Endothelial cell of umbilical vein (primary cell): ENCODE results near the gene SELENOO. TPM values are rescaled to one million over a fixed set of nuclear protein-coding genes. Genes with fewer than 3 reads are reported as not detected.
"Not testable (repeated sequence)": the region's sequence is repeated elsewhere in the genome, so short reads cannot be mapped to it uniquely, and the experiment has no call there.

ENCODE experiments used
- BruUV-seq: library from RNA; stranded (reverse); fragments of 400-500 nt; replicated peaks from 2 replicates; lab custom pipeline; 2021; lab: Mats Ljungman, UMichigan
- CTCF ChIA-PET: fragments of 300-600, 350-600 bp; sonication (Branson Sonifier 250); formaldehyde crosslinking; loops from one replicate; lab custom pipeline; 2021; ENCODE audit warnings: antibody characterized with exemption, inconsistent platforms; lab: Charles Lee
- POLR2A ChIA-PET: fragments of 300-600, 350-600 bp; sonication (Branson Sonifier 250); formaldehyde crosslinking; loops from one replicate; lab custom pipeline; 2021; ENCODE audit warnings: antibody characterized with exemption, inconsistent platforms; lab: Charles Lee
- DNase-seq: peaks from one replicate; pipeline ENCODE4 v3.0.0-alpha.2; 2011; ENCODE audit warnings: low read depth, low spot score
- FAIRE-seq: peaks from 2 replicates; lab custom pipeline; 2011; peaks lifted over from hg19 to GRCh38; lab: Jason Lieb, UNC
- H2AFZ ChIP-seq: 2 replicates; pipeline ENCODE4 v1.6.0; 2012; ENCODE audit warnings: low read depth, low read length, control low read depth, inconsistent platforms
- H3K27ac ChIP-seq: 2 replicates; pipeline ENCODE4 v1.5.1; 2011; ENCODE audit warnings: low read depth, mild to moderate bottlenecking, control low read depth, low read length, moderate library complexity; ENCODE audit not compliant: insufficient read depth
- H3K27me3 ChIP-seq, 2 experiments: 2 replicates each; pipeline versions ENCODE4 v1.6.0 to v1.6.1; 2011; ENCODE audit warnings: low read length in 2 of 2, mixed read lengths in 1 of 2; ENCODE audit not compliant: control insufficient read depth in 2 of 2, insufficient read depth in 2 of 2
- H3K36me3 ChIP-seq, 2 experiments: 2 replicates in 1 of 2; 3 replicates in 1 of 2; pipeline ENCODE4 v1.5.1; 2011; ENCODE audit warnings: low read length in 2 of 2, mild to moderate bottlenecking in 1 of 2, moderate library complexity in 1 of 2; ENCODE audit not compliant: control insufficient read depth in 2 of 2, insufficient read depth in 2 of 2; ENCODE audit errors: extremely low read depth in 1 of 2
- H3K4me1 ChIP-seq: 3 replicates; pipeline ENCODE4 v1.5.1; 2011; ENCODE audit warnings: mild to moderate bottlenecking, low read length; ENCODE audit not compliant: control insufficient read depth, insufficient read depth; ENCODE audit errors: extremely low read depth
- H3K4me2 ChIP-seq: 2 replicates; pipeline ENCODE4 v1.6.1; 2011; ENCODE audit warnings: low read length, control low read depth, mixed read lengths; ENCODE audit not compliant: insufficient read depth
- H3K4me3 ChIP-seq, 3 experiments: fragments of 200-600 bp in 1 of 3; sonication (generic), shearing (Covaris generic) in 1 of 3; replicated peaks in 1 of 3; 2 replicates each; pipeline ENCODE4 v1.5.1; 2011 to 2016; ENCODE audit warnings: control low read depth in 3 of 3, low read length in 3 of 3, mild to moderate bottlenecking in 2 of 3, inconsistent platforms in 1 of 3, low read depth in 1 of 3, moderate library complexity in 1 of 3; ENCODE audit not compliant: insufficient read depth in 1 of 3
- H3K79me2 ChIP-seq: 2 replicates; pipeline ENCODE4 v1.6.0; 2012; ENCODE audit warnings: low read length, inconsistent platforms; ENCODE audit not compliant: control insufficient read depth, insufficient read depth
- H3K9ac ChIP-seq: replicated peaks from 2 replicates; pipeline ENCODE3; 2011; ENCODE audit warnings: low read length, control low read depth; ENCODE audit not compliant: insufficient read depth; ENCODE audit errors: extremely low read depth
- H3K9me1 ChIP-seq: replicated peaks from 3 replicates; pipeline ENCODE4 v1.6.0; 2011; ENCODE audit warnings: mild to moderate bottlenecking, low read length; ENCODE audit not compliant: control insufficient read depth, insufficient read depth; ENCODE audit errors: extremely low read depth
- H3K9me3 ChIP-seq: replicated peaks from 2 replicates; pipeline ENCODE4 v1.5.1; 2012; ENCODE audit warnings: low read length, inconsistent platforms; ENCODE audit not compliant: control insufficient read depth, insufficient read depth
- H4K20me1 ChIP-seq: replicated peaks from 2 replicates; pipeline ENCODE3; 2011; ENCODE audit warnings: mild to moderate bottlenecking, low read length; ENCODE audit not compliant: control insufficient read depth, insufficient read depth; ENCODE audit errors: extremely low read depth
- EZH2 ChIP-seq: IDR thresholded peaks from 2 replicates; pipeline ENCODE4 v1.6.1; 2012; ENCODE audit warnings: borderline replicate concordance, low read depth, mild to moderate bottlenecking, moderate library complexity, low read length, inconsistent platforms; ENCODE audit not compliant: severe bottlenecking
- FOS ChIP-seq: IDR thresholded peaks from 2 replicates; pipeline ENCODE4 v1.6.1; 2011; ENCODE audit warnings: mild to moderate bottlenecking, low read length, moderate library complexity, borderline replicate concordance; ENCODE audit not compliant: insufficient read depth
- GATA2 ChIP-seq: IDR thresholded peaks from 2 replicates; pipeline ENCODE4 v1.7.0; 2011; ENCODE audit warnings: low read depth, mild to moderate bottlenecking, moderate library complexity, mixed read lengths, low read length; ENCODE audit not compliant: insufficient read length, insufficient read depth
- JUN ChIP-seq: IDR thresholded peaks from 2 replicates; pipeline ENCODE4 v1.6.1; 2011; ENCODE audit warnings: borderline replicate concordance, low read depth; ENCODE audit not compliant: insufficient read length, insufficient read depth
- MYC ChIP-seq: IDR thresholded peaks from one replicate; pipeline ENCODE4 v1.6.1; 2011; ENCODE audit warnings: mild to moderate bottlenecking, low read depth, low read length
- POLR2A ChIP-seq: IDR thresholded peaks from 2 replicates; pipeline ENCODE4 v1.6.1; 2012; ENCODE audit warnings: low read depth, mild to moderate bottlenecking, control low read depth, low read length
- POLR2AphosphoS5 ChIP-seq: IDR thresholded peaks from 2 replicates; pipeline ENCODE4 v1.6.1; 2012; ENCODE audit warnings: low read depth, mild to moderate bottlenecking, control low read depth, low read length, moderate library complexity; ENCODE audit not compliant: insufficient read depth
- dilution Hi-C: fragments of 300-500 bp; cut with MboI; formaldehyde crosslinking; loops from one replicate; pipeline ENCODE4 v1.15.0; 2019; ENCODE audit warnings: low sequenced_read_pairs; ENCODE audit not compliant: extremely low pct_ligation_motif_present
- intact Hi-C: fragments of 100-400 bp; cut with micrococcal nuclease; formaldehyde crosslinking; loops from one replicate; pipeline ENCODE4 v1.10.0; 2022
- polyA plus RNA-seq, 4 experiments: library from polyadenylated mRNA; depleted of rRNA in 3 of 4; stranded (reverse) in 3 of 4; unstranded in 1 of 4; fragments of >200 nt; gene quantifications; 2 replicates each; pipeline versions ENCODE4 v1.2.1 to v1.2.3, GENCODE V29; 2011 to 2012; ENCODE audit warnings: missing spikeins in 1 of 4
- total RNA-seq: library from RNA; stranded (reverse); gene quantifications from 2 replicates; pipeline ENCODE4 v1.2.3, GENCODE V29; 2021
- TF ChIP-seq, protein P1 (sequence below): IDR thresholded peaks from 2 replicates; pipeline ENCODE4 v1.6.1; 2011; ENCODE audit not compliant: insufficient read depth, insufficient read length
- TF ChIP-seq, protein P2 (sequence below), 2 donors: IDR thresholded peaks; 1 replicate in 1 of 2; 2 replicates in 1 of 2; pipeline ENCODE4 v1.5.1; 2011; ENCODE audit warnings: low read length in 2 of 2, mild to moderate bottlenecking in 2 of 2, moderate library complexity in 2 of 2, control low read depth in 1 of 2, inconsistent platforms in 1 of 2, low read depth in 1 of 2; ENCODE audit not compliant: insufficient read depth in 1 of 2; ENCODE audit errors: extremely low read depth in 1 of 2

Gene SELENOO
- total and polyA plus RNA-seq, 2 donors (not counting 3 experiments of a cell fraction or from before 2014, with no cell fraction given): 24.1 to 37.5 TPM

DNA sequence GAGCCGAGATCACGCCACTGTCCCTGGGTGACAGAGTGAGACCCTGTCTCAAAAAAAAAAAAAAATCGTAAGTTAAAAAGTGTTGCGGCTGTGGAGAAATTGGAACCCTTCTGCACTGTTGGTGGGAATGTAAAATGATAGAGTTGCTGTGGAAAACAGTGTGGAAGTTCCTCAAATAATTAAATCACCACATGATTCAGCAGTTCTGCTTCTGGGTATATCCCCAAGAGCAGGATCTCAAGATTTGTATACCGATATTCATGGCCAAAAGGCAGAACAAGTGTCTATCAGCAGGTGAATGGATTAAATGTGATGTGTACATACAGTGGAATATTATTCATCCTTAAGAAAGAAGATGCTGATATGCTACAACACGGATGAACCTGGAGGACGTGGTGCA lies 3.8 kb downstream of the SELENOO start:
- no TSS peak for BruUV-seq
- POLR2A ChIA-PET: no interaction called here
- H3K27ac ChIP-seq: no peak overlapping the region
- CTCF ChIA-PET: no interaction called here
- H3K4me3 ChIP-seq: no peak overlapping the region
- DNase-seq (no peak), FAIRE-seq (no peak)
- H3K27me3 ChIP-seq: no peaks in the 10 kb centered on the region
- TF ChIP-seq GATA2 (no peak), MYC (no peak), POLR2A (no peak), EZH2 (no peak), JUN (no peak), FOS (no peak), POLR2AphosphoS5 (no peak)
- TF ChIP-seq, protein P1, sequence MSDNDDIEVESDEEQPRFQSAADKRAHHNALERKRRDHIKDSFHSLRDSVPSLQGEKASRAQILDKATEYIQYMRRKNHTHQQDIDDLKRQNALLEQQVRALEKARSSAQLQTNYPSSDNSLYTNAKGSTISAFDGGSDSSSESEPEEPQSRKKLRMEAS: no peak
- TF ChIP-seq, protein P2, sequence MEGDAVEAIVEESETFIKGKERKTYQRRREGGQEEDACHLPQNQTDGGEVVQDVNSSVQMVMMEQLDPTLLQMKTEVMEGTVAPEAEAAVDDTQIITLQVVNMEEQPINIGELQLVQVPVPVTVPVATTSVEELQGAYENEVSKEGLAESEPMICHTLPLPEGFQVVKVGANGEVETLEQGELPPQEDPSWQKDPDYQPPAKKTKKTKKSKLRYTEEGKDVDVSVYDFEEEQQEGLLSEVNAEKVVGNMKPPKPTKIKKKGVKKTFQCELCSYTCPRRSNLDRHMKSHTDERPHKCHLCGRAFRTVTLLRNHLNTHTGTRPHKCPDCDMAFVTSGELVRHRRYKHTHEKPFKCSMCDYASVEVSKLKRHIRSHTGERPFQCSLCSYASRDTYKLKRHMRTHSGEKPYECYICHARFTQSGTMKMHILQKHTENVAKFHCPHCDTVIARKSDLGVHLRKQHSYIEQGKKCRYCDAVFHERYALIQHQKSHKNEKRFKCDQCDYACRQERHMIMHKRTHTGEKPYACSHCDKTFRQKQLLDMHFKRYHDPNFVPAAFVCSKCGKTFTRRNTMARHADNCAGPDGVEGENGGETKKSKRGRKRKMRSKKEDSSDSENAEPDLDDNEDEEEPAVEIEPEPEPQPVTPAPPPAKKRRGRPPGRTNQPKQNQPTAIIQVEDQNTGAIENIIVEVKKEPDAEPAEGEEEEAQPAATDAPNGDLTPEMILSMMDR (IDR thresholded peaks at IDR 0.05; ENCODE audit: extremely low read depth in 1 of 2, insufficient read depth in 1 of 2, low read depth in 1 of 2, low read length in 2 of 2): no peak
- no peak overlapping the region for H3K9ac ChIP-seq
- H2AFZ ChIP-seq: no peak overlapping the region
- H3K4me1 ChIP-seq: peaks cover 29% of the 10 kb centered on the region
- peaks cover 2% of the 10 kb centered on the region in 2 experiments for H3K36me3 ChIP-seq
- no peaks in the 10 kb centered on the region for H4K20me1 ChIP-seq
- H3K9me1 ChIP-seq: no peaks in the 10 kb centered on the region
- no peaks in the 10 kb centered on the region for H3K9me3 ChIP-seq
- H3K79me2 ChIP-seq: peaks cover 25% of the 10 kb centered on the region
- intact Hi-C loops: loop anchor here (10.0 kb wide), 1 partner anchor 230 kb away; no protein-coding TSS in a partner anchor
- dilution Hi-C loops: no loop called here
- no peak overlapping the region for H3K4me2 ChIP-seq

DNA sequence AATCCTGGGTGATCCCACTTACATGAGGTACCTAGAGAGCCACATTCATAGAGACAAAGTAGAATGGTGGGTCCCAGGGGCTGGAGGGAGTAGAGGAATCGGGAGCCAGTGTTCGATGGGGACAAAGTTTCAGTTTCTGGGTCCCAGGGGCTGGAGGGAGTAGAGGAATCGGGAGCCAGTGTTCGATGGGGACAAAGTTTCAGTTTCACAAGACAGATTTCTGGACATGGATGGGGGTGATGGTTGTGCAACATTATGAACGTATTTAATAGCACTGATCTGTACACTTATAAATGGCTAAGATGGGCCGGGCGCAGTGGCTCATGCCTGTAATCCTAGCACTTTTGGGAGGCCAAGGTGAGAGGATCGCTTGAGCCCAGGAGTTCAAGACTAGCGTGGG lies 4.2 kb downstream of the SELENOO start:
- H3K9me3 ChIP-seq, H3K36me3 ChIP-seq, dilution Hi-C loops, H3K27ac ChIP-seq, BruUV-seq, DNase-seq, CTCF ChIA-PET, H2AFZ ChIP-seq, H3K4me2 ChIP-seq, POLR2A ChIA-PET, H3K9me1 ChIP-seq, H3K27me3 ChIP-seq, H3K4me3 ChIP-seq, H4K20me1 ChIP-seq, FAIRE-seq, H3K9ac ChIP-seq: not testable (repeated sequence)
- H3K4me1 ChIP-seq: peaks cover 24% of the 10 kb centered on the region
- intact Hi-C loops: loop anchor here (10.0 kb wide), 1 partner anchor 230 kb away; no protein-coding TSS in a partner anchor
- H3K79me2 ChIP-seq: peaks cover 23% of the 10 kb centered on the region
